NCI-H146 treated with DMSO at 0.1 percent for 48 hours (cell line): ENCODE results near the gene RRH.
"Not testable (repeated sequence)": the region's sequence is repeated elsewhere in the genome, so short reads cannot be mapped to it uniquely, and the experiment has no call there.

Experiments used
- DNase-seq: peaks from one replicate; lab custom pipeline; 2025; ENCODE audit not compliant: unreplicated experiment; lab: John Stamatoyannopoulos, UW

The RRH gene

GRCh38 chr4:109846395-109847098 lies 18.8 kb downstream of the RRH start:
- no peak for DNase-seq

- DNase-seq: no peak
Observed at GRCh38 chr4:109847896-109848442, 20.2 kb downstream of the RRH start, which contains the start of gene LRIT3. Gene LRIT3 (plus strand): TSS chr4:109848107. CDS start chr4:109848202, 95 bp downstream.

- DNase-seq: no peak
Observed at GRCh38 chr4:109848501-109848900, 20.7 kb downstream of the RRH start.

DNA sequence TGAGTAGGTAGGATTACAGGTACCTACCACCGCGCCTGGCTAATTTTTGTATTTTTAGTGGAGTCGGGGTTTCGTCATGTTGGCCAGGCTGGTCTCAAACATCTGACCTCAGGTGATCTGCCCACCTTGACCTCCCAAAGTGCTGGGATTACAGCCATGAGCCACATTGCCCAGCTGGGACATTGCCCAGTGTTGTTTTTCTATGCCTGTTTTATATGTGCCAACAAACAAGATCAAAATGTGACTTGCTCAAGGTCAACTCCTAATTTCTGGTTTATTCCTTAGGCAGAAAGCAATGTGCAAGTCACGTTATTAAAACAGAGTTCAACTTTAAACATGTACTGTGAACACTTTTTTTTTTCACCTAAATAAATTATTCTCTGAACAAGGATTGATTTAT lies 22.8 kb downstream of the RRH start:
- DNase-seq: no peak

- not testable (repeated sequence) for DNase-seq
Observed at GRCh38 chr4:109859426-109860300, 31.9 kb downstream of the RRH start.

DNA sequence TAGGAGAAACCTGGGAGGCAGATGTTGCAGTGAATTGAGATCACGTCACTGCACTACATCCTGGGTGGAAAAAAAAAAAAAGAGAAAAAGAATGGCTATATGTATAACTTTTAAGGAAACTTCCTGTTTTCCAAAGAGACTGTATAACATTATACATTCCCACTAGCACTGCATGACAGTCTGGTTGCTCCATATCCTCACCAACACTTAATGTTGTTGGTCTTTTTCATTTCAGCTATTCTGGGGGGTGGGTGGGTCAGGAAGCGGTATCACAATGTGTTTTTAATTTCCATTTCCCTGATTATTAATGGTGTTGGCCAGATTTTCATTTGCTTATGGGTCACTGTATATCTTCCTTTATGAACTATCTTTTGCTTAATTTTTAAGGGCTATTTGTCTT lies 33.5 kb downstream of the RRH start:
- no peak for DNase-seq

- DNase-seq: no peak
Observed at GRCh38 chr4:109861916-109862511, 34.2 kb downstream of the RRH start.

- no peak for DNase-seq
Observed at GRCh38 chr4:109864134-109864533, 36.4 kb downstream of the RRH start.

DNA sequence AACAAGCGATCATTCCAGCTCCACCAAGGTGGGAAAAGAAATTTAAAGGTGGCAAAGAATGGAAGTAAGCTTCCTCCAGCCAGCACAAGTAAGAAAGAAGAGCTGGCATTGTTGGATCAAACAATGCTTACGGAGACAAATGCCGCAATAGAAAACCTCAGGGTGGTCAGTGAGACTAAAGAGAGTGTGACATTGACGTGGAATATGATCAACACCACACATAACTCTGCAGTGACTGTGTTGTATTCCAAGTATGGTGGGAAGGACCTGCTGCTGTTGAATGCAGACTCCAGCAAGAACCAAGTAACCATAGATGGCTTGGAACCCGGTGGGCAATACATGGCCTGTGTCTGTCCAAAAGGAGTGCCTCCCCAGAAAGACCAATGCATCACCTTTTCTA lies 42.3 kb downstream of the RRH start:
- DNase-seq: no peak

- DNase-seq: no peak
Observed at GRCh38 chr4:109872065-109872464, 44.3 kb downstream of the RRH start.

GRCh38 chr4:109872950-109873656 lies 45.3 kb downstream of the RRH start:
- no peak for DNase-seq

DNA sequence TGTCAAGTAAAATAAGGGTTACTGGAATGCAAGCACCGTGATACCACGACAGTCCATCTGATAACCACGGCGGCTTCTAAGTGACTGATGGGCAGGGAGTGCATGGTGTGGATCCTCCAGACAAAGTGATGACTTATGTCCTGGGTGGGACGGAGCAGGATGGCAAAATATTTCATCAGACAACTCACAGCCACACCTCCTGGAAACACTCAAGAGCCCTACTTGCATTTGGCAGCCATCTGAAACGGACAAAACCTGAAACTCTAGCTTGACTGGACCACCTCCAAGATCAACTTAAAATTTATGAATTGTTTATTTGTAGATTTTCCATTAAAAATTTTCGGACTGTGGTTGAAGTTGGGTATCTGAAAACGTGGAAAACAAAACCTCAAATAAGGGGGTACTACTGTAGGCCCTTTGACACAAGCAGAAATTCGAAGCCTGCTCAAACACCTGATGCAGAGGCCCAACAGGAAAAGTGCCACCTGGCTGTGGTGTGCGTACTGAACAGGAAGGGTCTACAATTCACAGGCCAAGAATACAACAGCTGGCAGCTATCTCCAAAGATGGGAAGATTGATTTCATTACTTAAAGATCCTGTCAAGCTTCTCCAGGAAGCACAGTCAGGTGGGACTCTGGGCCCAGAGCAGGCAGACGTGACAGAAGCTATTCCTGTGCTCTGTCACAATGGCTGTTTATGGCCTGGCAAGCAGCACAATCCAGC lies 46.2 kb downstream of the RRH start:
- no peak for DNase-seq

- no peak for DNase-seq
Observed at GRCh38 chr4:109875106-109875505, 47.3 kb downstream of the RRH start.

GRCh38 chr4:109875553-109875952 lies 47.8 kb downstream of the RRH start:
- DNase-seq: not testable (repeated sequence)

DNA sequence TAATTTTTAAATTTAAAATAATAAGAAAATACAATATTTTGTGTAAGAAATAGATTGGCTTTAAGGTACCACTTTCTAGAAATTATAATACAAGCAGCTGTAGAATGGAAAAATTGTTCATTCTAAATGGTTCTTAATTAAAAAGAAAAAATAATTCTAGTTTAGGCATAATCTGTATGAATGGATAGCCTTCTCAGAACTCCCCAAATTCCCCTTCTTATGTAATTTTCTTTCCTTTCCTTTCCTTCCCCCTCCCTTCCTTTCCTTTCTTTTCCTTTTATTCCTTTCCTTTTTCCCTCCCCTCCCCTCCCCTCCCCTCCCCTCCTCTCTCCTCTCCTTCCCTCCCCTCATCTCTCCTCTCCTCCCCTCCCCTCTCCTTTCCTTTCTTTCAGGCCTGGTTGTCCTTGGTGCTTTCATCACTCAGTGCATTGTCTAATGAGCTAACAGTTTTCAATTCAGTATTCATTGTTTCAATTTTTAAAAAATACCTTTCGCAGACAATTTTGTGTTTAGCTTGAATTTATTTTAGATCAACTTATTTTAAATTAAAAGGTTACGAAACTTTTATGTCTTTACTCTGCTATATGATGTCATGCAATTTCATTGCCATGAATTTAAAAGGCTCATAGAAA lies 49.0 kb downstream of the RRH start:
- DNase-seq: no peak

DNA sequence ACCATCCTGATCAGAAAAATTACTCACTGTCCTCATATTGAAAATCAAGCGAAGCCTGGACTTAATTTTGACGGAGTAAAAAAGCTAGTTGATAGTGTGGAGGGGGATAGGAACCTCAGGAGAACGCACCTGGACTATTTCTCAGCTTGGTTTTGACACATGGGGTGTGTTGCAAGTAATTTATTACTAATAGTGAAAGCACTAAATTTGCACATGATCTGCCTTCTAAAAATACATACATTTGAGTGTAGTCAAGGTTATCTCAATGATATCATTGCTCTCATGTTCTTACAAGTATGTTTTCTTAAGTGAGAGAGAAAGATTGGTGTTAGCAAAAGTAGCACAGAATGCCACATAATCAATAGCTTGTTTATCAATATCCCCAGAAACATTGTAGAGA lies 49.6 kb downstream of the RRH start:
- DNase-seq: no peak

GRCh38 chr4:109878355-109878754 lies 50.6 kb downstream of the RRH start:
- DNase-seq: no peak

DNA sequence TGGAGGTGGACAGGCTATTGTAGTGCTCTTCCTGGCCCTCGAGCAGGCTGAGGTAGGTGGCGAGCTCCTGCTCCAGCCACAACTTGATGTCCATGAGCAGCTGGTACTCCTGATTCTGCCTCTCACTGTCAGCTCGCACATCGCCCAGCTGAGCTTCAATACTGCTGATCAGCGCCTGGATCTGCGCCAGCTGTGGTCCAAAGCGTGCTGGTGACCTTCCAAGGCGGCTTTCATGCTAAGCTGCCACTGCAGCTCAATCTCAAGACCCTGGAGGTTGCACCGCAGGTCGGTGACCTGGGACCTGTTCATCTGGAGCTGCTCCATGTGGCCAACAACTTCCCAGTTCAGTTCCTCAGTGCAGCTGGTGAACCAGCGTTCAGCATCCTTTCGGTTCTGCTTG lies 51.3 kb downstream of the RRH start:
- DNase-seq: no peak

DNA sequence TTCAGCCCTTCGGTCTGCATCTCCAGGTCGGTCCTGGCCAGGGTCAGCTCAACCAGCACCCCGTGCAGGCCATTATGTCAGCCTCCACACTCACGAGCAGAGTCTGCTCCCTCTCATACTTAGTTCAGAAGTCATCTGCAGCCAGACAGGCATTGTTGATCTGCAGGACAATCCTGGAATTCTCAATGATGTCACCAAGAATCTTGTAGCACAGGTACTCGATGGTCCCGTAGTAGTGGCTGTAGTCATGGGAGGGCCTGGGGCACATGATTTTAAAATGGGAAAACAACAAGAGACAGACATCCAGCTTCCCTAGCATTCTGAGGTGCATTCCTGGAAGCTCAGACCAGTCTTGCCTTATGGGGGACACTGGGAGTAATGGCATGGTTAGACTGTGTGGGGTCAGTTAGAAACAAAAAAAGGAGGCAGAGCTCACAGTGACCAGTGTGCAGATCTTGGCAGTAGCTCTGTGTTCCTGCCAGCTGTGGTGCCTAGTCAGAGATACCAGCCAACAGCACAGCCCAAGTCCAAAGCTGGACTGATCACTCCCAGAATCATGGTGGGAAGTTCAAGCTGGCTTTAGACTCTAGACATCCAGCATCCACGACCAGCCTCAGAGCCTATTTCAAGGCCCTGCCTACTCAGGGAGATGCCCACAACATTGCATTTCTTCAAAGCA lies 52.0 kb downstream of the RRH start:
- no peak for DNase-seq
